Measurements from ENCODE around the gene HUWE1.

GRCh38 chrX:53704294-53704693 is 17.8 kb upstream of the HUWE1 start:
- TF ChIP-seq REST (IDR thresholded peaks at IDR 0.05) (no peak), RFX5 (IDR thresholded peaks at IDR 0.05) (no peak), CTCF (IDR thresholded peaks at IDR 0.05) (no peak), NFE2L2 (conservative IDR thresholded peaks at IDR 0.05; ENCODE audit: low read length) (no peak), EP300 (IDR thresholded peaks at IDR 0.05) (no peak), BHLHE40 (IDR thresholded peaks at IDR 0.05; ENCODE audit: low read depth, low read length) (no peak), HOXB13 (CRISPR knock-in tag; IDR thresholded peaks at IDR 0.05; ENCODE audit: low read depth) (no peak), POLR2A (IDR thresholded peaks at IDR 0.05; ENCODE audit: low read length) (no peak), USF2 (IDR thresholded peaks at IDR 0.05) (no peak), HOXB5 (CRISPR knock-in tag; IDR thresholded peaks at IDR 0.05) (no peak), FOSL2 (IDR thresholded peaks at IDR 0.05) (no peak), FOSL2 (CRISPR knock-in tag; IDR thresholded peaks at IDR 0.05) (no peak), ZFP36 (IDR thresholded peaks at IDR 0.05; ENCODE audit: borderline replicate concordance, partially characterized antibody) (no peak), HMGXB4 (CRISPR knock-in tag; IDR thresholded peaks at IDR 0.05; ENCODE audit: borderline replicate concordance) (no peak), CEBPB (IDR thresholded peaks at IDR 0.05) (no peak)
